Upper lobe of left lung (tissue), 4 donors: ENCODE data around the gene OGFR.

ENCODE experiments used
- EP300 ChIP-seq, 4 donors: sonication (generic); formaldehyde crosslinking; IDR thresholded peaks; one replicate each; pipeline ENCODE4 v1.5.1; 2017; ENCODE audit warnings: antibody characterized with exemption in 4 of 4, control low read depth in 2 of 4
- POLR2A ChIP-seq, 4 donors: fragments of 450-650 bp; IDR thresholded peaks; one replicate each; pipeline ENCODE4 v1.5.1; 2016 to 2017; ENCODE audit warnings: antibody characterized with exemption in 4 of 4, mild to moderate bottlenecking in 2 of 4
- POLR2AphosphoS5 ChIP-seq, 2 donors: sonication (generic); formaldehyde crosslinking; IDR thresholded peaks; one replicate each; pipeline ENCODE4 v1.5.1; 2017; ENCODE audit warnings: antibody characterized with exemption in 2 of 2
- TF ChIP-seq, protein P1 (sequence below), 6 experiments: fragments of 450-650 bp in 4 of 6; fragments of 200-600 bp in 2 of 6; sonication (generic) in 2 of 6; IDR thresholded peaks; one replicate each; pipeline ENCODE4 v1.5.1; 2016 to 2019; ENCODE audit warnings: antibody characterized with exemption in 6 of 6

DNA sequence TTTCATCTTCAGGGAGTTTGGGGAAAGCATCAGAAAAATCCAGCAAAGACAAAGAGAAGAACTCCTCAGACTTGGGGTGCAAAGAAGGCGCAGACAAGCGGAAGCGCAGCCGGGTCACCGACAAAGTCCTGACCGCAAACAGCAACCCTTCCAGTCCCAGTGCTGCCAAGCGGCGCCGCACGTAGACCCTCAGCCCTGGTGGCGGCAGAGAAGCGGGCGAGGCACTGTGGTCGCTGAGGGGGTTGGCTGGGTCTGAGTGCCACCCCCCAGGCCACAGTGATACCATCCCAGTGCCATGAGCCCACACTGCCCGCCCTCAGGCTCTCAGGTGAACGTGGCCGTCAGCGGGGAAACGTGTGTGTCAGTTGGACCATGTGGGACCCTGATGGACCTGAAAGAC lies 5.2 kb upstream of the OGFR start:
- TF ChIP-seq, protein P1, sequence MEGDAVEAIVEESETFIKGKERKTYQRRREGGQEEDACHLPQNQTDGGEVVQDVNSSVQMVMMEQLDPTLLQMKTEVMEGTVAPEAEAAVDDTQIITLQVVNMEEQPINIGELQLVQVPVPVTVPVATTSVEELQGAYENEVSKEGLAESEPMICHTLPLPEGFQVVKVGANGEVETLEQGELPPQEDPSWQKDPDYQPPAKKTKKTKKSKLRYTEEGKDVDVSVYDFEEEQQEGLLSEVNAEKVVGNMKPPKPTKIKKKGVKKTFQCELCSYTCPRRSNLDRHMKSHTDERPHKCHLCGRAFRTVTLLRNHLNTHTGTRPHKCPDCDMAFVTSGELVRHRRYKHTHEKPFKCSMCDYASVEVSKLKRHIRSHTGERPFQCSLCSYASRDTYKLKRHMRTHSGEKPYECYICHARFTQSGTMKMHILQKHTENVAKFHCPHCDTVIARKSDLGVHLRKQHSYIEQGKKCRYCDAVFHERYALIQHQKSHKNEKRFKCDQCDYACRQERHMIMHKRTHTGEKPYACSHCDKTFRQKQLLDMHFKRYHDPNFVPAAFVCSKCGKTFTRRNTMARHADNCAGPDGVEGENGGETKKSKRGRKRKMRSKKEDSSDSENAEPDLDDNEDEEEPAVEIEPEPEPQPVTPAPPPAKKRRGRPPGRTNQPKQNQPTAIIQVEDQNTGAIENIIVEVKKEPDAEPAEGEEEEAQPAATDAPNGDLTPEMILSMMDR (IDR thresholded peaks at IDR 0.05) = no peak
- no peak for TF ChIP-seq POLR2A (IDR thresholded peaks at IDR 0.05)
- no peak for TF ChIP-seq EP300 (IDR thresholded peaks at IDR 0.05)
- TF ChIP-seq POLR2AphosphoS5 (IDR thresholded peaks at IDR 0.05) = no peak
